IPS-11a (cell line): ENCODE results near the gene TPST1.
"Not testable (repeated sequence)": the region's sequence is repeated elsewhere in the genome, so short reads cannot be mapped to it uniquely, and the experiment has no call there.

ENCODE experiments used
- H3K4me3 ChIP-seq: one replicate; pipeline ENCODE4 v1.5.1; 2013; ENCODE audit warnings: low read depth, low read length, control low read depth

The TPST1 gene

DNA sequence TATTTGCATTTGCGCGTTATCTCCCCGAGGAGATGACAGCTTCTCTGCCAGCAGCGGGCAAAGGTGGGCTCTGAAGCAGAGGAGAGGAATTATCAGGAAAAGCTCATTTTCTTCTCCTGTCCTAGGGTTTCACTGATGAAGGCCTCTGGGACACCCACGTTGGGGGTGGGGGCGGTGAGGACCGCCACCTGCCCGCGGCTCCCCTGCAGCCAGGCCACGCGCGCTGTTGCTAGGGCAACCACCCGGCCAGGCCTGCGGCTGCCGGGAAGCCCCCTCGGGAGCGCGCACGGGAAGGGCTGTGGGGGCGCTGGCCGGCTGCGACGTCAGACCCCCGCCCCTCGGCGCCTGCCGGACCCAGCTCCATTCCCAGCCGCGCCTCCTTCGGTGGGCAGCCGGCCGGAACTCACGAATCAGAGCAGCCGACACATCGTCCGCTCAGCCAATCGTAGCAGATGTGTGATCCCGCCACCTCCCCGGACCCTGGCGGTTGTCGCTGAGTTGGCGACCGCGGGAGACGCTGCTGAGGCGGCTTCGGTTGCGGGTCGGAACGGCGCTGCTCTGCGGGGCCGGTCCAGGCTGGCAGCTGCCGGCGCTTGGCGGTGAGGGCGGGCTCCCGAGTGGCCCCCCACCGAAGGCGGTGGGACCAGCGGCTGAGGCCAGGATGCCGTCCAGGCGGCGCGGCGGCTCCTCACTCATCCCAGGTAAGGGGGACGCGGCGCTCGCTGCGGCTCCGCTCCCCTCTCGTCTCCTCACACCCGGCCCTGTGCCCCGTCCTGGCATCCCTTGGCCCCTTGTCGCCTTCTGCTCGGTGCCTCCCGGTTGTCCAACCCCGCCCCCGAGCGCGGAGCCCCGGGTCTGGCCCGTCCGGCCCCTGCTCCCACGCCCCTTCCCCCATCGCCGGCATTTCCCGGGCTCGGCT is at the start of gene TPST1:
TPST1 (plus strand) TSS at position 513 of the 919 bp plus-strand sequence. CDS start 35,092 bp downstream, outside the sequence.
- peak within 1 kb of the TSS; percentile 86 for H3K4me3 ChIP-seq

DNA sequence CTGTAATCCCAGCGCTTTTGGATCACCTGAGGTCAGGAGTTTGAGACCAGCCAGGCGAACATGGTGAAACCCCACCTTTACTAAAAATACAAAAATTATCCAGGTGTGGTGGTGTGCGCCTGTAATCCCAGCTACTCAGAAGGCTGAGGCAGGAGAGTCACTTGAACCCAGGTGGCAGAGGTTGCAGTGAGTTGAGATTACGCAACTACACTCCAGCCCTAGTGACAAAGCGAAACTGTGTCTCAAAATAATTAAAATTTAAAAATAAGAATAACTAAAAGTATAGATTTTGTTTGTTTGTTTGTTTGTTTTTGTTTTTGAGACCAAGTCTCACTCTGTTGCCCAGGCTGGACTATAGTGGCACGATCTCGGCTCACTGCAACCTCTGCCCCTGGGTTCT is 49.1 kb upstream of the TPST1 start:
- H3K4me3 ChIP-seq = not testable (repeated sequence)

DNA sequence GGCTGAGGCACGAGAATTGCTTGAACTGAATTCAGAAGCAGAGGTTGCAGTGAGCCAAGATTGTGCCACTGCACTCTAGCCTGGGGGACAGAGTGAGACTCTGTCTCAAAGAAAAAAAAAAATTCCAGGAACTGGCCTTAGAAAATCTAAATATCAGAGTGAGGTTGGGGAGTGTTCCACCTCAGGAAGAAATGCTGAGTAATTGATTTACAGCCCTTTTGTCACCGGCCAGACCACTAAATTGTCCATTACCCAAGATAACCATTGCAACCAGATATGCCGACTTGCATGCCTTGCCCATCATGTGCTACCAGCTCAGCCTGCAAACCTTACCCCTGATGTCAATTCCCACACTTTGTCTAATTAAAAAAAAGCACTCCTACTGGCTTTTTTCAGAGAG is 48.1 kb upstream of the TPST1 start:
- H3K4me3 ChIP-seq = no peak overlapping the region

DNA sequence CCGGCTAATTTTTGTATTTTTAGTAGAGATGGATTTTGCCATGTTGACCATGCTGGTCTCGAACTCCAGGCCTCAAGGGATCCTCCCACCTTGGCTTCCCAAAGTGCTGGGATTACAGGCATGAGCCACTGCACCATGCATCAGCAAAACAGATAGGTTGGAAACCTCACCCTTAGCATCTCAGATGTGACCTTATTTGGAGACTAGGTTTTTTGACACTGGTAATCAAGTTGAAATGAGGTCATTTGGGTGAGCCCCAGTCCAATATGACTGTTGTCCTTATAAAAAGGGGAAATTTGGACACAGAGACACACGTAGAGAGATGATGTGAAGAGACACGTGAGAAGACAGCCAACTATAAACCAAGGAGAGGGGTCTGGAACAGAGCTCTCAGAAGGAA is 42.5 kb upstream of the TPST1 start:
- no peak overlapping the region for H3K4me3 ChIP-seq

DNA sequence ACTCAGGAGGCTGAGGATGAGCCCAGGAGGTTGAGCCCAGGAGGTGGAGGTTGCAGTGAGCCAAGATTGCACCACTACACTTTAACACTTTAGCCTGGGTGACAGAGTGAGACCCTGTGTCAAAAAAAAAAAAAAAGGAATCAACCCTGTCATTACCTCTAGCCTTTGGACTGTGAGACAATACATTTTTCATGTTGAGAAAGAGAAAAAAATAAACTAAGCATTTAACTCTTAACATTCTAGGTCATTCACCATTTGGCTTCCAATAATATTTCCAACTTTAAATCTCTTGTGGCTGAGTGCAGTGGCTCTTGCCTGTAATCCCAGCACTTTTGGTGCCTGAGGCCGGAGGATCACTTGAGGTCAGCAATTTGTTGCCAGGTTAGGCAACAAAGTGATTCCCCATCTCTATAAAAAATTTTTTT is 41.9 kb upstream of the TPST1 start:
- no peak overlapping the region for H3K4me3 ChIP-seq

DNA sequence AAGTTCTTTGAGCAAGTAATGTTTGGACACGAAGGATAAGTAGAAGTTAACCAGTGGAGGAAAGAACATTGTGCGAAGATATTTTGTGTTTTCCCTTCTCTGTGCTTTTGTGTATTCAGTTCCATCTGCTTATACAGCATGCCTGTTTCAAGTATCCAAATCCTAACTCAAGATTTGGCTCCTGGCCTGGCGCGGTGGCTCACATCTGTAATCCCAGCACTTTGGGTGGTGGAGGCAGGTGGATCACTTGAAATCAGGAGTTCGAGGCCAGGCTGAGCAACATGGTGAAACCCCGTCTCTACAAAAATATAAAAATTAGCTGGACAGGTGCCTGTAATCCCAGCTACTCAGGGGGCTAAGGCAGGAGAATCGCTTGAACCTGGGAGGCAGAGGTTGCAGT is 40.8 kb upstream of the TPST1 start:
- no peak overlapping the region for H3K4me3 ChIP-seq

DNA sequence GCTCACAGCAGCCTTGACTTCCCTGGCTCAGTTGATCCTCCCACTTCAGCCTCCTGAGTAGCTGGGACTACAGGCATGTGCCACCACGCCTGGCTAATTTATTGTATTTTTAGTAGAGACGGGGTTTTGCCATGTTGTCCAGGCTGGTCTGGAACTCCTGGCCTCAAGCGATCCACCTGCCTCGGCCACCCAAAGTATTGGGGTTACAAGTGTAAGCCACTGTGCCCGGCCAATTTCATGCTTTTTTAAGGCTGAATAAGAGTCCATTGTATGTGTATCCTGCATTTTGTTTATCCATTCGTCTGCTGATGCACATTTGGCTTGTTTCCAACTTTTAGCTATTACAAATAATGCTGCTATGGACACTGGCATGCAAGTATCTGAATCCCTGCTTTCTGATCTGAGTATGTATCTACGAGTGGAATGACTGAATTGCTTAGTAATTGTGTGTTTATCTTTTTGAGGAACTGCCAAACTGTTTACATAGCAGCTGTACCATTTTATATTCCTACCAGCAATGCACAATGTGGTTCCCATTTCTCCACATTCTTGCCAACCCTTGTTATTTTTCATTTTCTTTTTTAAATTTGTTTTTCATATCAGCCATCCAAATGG is 37.3 kb upstream of the TPST1 start:
- no peak overlapping the region for H3K4me3 ChIP-seq

DNA sequence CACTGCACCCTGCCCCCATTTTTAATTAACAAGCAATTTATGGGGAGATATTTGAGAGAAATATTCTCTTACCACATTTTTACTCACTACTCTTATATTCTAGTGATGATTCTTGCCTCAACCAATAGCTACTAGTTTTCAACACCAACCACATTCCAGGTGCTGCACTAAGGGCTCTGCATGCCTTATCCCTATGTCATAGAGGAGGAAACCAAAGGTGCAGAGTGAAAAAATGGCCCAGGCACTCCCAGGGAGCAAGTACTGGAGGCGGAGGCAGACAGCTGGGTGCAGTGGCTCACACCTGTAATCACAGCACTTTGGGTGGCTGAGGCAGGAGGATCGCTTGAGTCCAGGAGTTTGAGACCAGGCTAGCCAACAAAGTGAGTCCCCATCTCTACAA is 35.5 kb upstream of the TPST1 start:
- no peak overlapping the region for H3K4me3 ChIP-seq

DNA sequence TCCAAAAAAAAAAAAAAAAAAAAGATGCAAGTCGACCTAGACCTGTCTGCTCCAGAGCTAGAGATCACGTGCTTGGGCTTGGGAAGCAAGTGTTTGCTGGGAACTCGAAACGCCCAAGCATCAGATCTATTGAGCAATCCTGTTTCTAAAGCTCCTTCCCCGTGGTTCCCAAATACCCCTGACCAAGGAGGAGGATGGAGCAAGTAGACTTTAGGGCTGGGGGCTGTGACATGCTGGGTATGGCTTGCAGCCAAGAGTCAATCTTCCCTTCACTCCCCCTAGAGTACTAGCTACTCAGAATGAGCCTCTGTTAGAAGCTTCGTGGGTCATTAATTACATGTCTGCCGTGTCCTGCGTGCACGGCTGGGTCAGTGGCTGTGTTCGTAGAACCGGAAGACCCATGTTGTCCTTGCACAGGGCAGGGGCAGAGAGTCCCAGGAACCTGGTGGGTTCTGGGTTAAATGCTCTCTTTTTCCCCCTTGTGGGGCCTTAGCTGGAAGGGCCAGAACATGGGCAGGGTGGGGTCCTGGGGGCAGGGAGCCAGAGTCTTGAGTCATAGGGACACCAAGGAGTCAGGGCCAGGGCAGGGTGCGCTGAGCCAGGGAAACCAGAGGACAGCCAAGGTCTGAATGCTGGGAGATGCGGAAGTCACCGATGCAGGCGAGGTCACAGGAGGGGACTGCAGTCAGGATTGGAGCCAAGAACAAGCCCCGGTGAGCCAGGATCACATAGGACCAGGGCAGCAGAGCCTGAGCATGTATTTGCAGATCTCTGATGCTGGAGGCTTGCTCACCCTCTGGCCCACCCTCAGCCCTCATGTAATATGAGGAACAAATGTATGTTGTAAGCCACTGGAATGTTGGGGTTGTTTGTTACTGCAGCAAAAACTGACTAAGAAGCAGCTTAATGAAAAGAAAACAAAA is 34.6 kb upstream of the TPST1 start:
- no peak overlapping the region for H3K4me3 ChIP-seq

DNA sequence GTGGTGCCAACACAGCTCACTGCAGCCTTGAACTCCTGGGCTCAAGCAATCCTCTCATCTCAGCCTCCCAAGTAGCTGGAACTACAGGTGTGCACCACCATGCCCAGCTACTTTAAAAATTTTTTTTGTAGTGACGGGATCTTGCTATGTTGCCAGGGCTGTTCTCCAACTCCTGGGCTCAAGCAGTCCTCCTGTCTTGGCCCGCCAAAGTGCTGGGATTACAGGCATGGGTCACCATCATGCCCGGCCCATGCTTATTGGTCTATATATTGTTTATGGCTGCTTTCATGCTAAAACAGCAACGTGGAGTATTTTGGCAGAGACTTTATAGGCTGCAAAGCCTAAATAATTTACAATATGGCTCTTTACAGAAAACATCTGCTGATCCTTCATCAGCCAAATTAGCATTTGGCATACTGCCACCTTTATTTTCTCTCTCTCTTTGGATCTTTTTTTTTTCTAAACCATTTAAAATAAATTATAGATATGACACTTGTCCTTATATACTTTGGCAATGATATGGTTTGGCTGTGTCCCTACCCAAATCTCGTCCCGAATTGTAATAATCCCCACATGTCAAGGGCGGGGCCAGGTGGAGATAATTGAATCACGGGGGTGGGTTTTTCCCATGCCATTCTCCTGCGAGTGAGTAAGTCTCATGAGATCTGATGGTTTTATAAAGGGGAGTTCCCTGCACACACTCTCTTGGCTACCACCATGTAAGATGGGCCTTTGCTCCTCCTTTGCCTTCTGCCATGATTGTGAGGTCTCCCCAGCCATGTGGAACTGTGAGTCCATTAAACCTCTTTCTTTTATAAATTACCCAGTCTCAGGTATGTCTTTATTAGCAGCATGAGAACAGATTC is 32.4 kb upstream of the TPST1 start:
- not testable (repeated sequence) for H3K4me3 ChIP-seq

DNA sequence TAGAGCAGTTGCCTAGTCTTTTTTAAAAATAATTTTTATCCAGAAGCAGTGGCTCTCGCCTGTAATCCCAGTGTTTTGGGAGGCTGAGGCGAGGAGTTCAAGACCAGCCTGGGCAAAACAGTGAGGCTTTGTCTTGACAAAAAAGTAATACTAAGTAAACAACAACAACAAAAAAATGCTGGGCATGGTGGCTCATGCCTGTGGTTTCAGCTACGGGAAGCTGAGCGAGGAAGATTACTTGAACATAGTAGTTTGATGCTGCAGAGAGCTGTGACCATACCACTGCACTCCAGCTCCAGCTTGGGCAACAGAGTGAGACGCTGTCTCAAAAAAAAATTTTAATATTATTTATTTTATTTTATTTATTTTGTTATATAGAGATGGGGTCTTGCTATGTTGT is 31.3 kb upstream of the TPST1 start:
- H3K4me3 ChIP-seq = no peak overlapping the region

DNA sequence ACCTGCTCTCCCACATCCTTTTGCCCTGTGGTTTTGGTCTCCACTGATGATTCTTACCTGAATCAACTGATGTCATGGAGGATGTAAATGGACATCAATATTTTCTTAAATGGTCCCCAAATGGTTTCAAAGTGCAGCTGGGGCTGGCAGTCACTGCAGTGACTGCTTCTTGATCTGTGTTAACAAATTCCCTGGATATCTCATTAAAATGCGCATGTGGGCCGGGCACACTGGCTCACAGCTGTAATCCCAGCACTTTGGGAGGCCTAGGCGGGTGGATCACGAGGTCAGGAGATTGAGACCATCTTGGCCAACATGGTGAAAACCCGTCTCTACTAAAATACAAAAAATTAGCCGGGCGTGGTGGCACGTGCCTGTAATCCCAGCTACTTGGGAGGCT is 30.1 kb upstream of the TPST1 start:
- not testable (repeated sequence) for H3K4me3 ChIP-seq

DNA sequence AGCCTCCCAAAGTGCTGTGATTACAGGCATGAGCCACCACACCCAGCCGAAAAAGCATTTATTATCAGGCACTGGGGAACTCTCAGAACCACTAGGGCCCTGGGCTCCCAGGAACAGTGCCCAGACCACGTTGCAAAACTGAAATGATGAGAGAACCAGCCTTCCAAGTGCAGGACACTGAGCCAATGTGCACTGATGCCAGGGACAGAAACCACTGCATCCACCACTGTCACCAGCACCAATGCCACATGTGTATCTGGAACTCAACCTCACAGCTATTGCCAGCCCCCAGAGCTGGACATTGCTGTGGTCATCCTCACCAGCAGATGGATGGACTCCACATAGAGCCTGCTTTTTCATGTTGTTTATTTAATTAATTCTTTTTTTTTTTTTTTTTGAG is 28.2 kb upstream of the TPST1 start:
- H3K4me3 ChIP-seq = no peak overlapping the region

DNA sequence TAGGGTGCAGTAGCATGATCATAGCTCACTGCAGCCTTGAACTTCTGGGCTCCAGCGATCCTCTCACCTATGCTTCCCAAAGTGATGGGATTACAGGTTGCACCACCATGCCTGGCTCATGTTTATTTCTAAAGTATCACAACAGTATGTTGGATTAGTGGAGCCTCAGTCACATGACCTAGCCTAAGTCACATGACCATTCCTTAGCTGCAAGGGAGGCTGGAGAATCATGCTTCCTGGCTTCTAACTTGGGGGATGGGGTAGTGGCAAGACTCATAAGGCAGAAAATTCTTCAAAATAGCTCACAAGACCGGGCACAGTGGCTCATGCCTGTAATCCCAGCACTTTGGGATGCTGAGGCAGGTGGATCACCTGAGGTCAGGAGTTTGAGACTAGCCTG is 26.9 kb upstream of the TPST1 start:
- H3K4me3 ChIP-seq = no peak overlapping the region

DNA sequence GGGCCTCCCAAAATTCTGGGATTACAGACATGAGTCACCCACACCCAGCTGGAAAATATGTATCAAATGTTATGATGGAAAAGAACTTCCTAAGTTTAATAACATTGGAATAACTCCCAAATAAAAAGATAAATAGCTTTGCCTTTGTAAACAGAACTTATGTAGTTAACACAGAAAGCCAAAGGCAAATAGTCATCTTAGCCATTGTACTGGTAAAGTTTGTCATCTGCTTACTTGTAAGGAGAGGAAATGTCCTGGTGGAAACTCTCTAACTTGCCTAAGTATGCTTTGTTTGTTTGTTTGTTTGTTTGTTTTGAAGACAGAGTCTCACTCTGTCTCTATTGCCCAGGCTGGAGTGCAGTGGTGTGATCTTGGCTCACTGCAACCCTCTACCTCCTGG is 23.8 kb upstream of the TPST1 start:
- no peak overlapping the region for H3K4me3 ChIP-seq

DNA sequence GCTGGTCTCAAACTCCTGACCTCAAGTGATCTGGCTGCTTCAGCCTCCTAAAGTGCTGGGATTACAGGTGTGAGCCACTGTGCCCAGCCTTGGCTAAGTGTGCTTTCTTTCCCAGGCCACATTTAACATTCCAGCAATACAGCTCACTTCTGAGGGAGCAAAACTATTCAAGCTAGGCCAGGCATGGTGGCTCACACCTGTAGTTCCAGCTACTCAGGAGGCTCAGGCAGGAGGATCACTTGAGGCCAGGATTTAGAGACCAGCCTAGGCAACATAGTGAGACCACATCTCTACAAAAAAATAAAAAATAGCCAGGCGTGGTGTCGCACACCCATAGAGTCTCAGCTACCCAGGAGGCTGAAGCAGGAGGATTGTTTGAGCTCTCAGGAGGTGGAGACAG is 23.3 kb upstream of the TPST1 start:
- no peak overlapping the region for H3K4me3 ChIP-seq

DNA sequence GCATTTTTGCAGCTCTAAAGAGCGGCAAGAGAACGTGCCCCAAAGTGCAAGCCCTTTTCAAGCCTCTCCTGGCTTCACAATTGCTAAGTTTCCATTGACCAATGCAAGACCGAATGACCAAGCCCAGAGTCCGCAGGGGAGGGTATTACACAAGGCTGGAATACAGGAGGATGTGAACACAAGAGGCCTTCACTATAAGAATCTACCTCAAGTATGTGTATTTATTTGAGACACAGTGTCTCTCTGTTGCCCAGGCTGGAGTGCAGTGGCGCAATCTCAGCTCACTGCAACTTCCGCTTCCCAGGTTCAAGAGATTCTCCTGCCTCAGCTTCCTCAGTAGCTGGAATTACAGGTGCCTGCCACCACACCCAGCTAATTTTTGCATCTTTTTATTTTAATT is 22.2 kb upstream of the TPST1 start:
- no peak overlapping the region for H3K4me3 ChIP-seq

DNA sequence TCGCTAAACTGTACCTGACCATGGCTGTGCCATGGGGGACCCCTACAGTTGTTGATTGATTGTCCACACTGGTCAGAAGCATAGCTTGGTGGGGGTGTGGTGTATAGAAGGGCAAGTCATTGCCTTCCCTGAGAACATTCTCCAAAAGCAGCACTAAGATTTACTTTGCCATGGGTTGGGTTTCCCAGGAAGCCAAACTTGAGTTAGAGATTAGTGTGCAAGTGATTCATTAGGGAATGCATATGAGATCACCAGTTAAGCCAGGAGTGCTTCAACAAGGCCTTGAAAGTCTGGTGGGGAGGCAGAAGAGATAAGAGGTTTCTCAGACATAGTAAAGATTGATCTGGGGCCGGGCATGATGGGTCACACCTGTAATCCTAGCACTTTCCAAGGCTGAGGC is 21.4 kb upstream of the TPST1 start:
- no peak overlapping the region for H3K4me3 ChIP-seq

DNA sequence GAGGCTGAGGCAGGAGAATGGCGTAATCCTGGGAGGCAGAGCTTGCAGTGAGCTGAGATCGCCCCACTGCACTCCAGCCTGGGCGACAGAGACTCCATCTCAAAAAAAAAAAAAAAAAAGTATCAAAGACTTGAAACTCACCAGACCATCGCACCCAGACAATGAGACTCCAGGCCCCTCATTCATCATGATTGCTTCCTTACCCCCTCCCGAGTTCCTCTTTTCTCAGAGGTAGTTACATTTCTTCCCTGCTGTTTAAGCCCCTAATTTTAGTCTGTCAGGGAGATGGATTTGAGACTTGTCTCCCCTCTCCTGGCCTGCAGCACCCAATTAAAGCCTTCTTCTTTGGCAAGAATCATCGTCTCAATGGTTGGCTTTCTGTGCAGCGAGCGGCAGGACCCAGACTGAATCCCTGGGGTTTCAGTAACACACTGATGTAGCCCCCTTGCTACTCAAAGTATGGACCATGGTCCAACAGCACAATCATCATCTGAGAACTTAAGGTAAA is 19.4 kb upstream of the TPST1 start:
- H3K4me3 ChIP-seq = no peak overlapping the region

DNA sequence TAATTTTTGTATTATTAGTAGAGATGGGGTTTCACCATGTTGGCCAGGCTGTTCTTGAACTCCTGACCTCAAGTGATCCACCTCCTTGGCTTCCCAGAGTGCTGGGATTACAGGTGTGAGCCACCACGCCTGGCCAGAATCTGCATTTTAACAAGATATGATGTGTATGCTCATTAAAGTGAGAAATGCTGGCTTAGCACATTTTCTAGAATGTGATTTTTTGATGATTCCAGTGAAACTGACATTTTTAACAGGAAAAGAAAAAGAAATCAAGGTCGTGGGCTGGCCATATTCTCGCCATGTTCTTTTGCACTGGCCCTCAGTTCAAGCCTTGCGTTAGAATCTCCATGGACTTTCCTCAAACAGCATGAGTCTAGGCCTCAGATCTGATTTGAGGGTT is 18.1 kb upstream of the TPST1 start:
- H3K4me3 ChIP-seq = no peak overlapping the region
